Mesodermal cell (in vitro differentiated cells): Measurements from ENCODE around the gene ZNF503.

ENCODE experiments used
- H3K27ac ChIP-seq: 2 replicates; pipeline ENCODE4 v1.7.0; 2013; ENCODE audit warnings: mild to moderate bottlenecking, low read depth, low read length, moderate library complexity; ENCODE audit not compliant: severe bottlenecking
- H3K36me3 ChIP-seq: 2 replicates; pipeline ENCODE4 v1.7.1; 2013; ENCODE audit warnings: mild to moderate bottlenecking, low read length, moderate library complexity; ENCODE audit not compliant: control insufficient read depth, insufficient read depth
- H3K4me1 ChIP-seq: one replicate; pipeline ENCODE4 v1.7.1; 2013; ENCODE audit warnings: mild to moderate bottlenecking, low read length; ENCODE audit not compliant: insufficient read depth, control insufficient read depth, poor library complexity, severe bottlenecking
- H3K4me3 ChIP-seq: 2 replicates; pipeline ENCODE4 v1.7.0; 2013; ENCODE audit warnings: low read length, control low read depth, mild to moderate bottlenecking; ENCODE audit not compliant: insufficient read depth, poor library complexity, severe bottlenecking; ENCODE audit errors: extremely low read depth
- H3K9me3 ChIP-seq: 2 replicates; pipeline ENCODE4 v1.7.1; 2013; ENCODE audit warnings: mild to moderate bottlenecking, low read length, moderate library complexity; ENCODE audit not compliant: control insufficient read depth
- WGBS, 2 experiments: methylation state at CpG; one replicate each; pipeline ENCODE4 v1.1.5; 2013; ENCODE audit warnings: missing lambda C conversion rate in 2 of 2; ENCODE audit not compliant: insufficient coverage in 2 of 2; 5-methylcytosine and 5-hydroxymethylcytosine counted together

ZNF503 gene

DNA sequence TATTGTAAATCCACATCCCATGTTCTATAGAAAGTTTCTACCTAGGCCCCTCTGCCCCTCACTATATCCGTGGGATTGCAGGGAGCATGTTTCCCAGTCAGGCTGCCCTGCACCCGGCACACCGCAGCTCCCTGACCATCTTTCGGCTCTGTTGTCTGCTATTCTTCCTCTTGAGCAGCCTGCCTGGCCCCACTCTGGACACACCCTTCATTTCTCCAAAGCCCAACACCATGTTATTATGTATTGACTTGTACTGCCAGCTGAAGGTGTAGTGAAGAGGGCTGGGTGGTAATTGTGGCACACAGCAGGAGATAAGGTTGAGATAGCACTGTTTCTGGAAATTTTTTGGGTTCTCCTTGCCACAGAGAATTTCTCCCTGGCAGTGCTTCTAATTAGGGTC is 39.6 kb upstream of the ZNF503 start:
- H3K9me3 ChIP-seq = peaks cover 22% of the 10 kb centered on the region
- H3K4me3 ChIP-seq = no peak overlapping the region
- peaks cover 5% of the 10 kb centered on the region for H3K4me1 ChIP-seq
- H3K27ac ChIP-seq = no peak overlapping the region
- 85 to 92% methylated on average over 3 to 4 of the region's 4 CpGs for WGBS, 2 experiments
- H3K36me3 ChIP-seq = no peaks in the 10 kb centered on the region

DNA sequence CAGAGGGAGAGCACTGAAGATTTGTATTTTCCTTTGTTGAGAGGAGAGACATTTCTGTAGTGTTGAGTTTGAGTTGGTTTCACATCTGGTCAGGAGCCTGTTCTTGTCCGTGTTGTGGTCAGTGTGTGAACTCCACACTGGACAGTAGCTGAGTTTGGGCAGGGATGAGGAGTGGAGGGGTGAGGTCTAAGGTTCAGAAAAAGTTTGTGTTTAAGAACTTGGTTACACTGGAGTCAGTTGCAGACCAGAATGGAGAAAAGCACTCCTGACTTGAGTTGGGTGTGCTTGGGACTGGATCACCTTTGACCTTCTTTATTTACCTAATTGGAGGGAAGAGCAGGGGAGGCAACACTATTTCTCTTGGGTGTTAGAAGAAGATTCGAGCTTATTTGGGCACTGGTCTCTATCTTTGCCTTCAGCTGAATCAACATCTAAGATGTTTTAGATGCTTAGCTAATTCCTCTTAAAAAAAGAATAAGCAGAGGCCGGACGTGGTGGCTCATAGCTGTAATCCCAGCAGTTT is 38.8 kb upstream of the ZNF503 start:
- Histone ChIP-seq H3K27ac (no peak overlapping the region), H3K36me3 (no peaks in the 10 kb centered on the region), H3K4me1 (peaks cover 5% of the 10 kb centered on the region), H3K4me3 (no peak overlapping the region), H3K9me3 (peaks cover 20% of the 10 kb centered on the region)
- WGBS, 2 experiments = 77 to 94% methylated on average over 2 of the region's 4 CpGs

DNA sequence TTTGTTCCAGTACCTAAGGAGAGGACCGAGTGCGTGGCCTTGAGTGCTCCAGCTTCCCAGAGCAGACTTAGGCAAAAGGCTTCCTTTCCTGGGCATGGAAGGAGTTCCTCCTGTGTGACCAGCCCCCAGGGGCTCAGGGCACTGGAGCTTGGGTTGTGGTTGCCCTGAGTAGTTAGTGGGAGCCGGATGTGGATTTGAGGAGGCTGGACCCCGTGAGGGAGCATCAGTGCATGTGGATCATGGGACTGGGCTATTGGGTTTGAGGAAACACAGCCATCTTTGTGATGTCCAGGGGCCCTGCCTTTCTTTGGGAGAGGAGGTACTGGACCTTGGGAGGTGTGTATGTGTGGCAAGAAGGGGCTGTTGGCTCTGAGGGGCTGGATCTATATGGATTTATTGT is 38.2 kb upstream of the ZNF503 start:
- H3K4me3 ChIP-seq = no peak overlapping the region
- H3K27ac ChIP-seq = no peak overlapping the region
- H3K36me3 ChIP-seq = no peaks in the 10 kb centered on the region
- H3K4me1 ChIP-seq = peaks cover 5% of the 10 kb centered on the region
- peaks cover 20% of the 10 kb centered on the region for H3K9me3 ChIP-seq
- WGBS, 2 experiments = 95 to 96% methylated on average over 4 of the region's 4 CpGs

DNA sequence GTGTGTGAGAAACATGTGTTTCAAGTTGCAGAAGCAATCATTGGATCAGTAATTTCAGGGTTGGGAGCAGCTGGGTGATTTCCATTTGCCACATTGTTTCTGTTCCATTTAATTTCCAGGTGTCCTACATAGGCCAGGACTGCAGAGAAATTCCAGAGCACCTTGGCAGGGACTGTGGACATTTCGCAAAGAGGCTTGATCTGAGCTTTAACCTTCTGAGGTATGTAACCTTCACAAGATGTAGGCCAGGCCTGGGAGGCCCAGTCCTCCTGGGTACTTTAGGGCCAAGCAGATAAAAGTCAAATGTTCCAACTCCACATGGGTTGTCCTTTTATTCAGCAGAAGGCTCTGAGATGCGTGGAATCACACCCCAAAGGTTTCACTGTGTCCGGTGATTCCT is 36.7 kb upstream of the ZNF503 start:
- WGBS, 2 experiments = 91 to 94% methylated on average over 3 of the region's 3 CpGs
- no peaks in the 10 kb centered on the region for H3K36me3 ChIP-seq
- H3K27ac ChIP-seq = no peak overlapping the region
- H3K4me3 ChIP-seq = no peak overlapping the region
- peaks cover 10% of the 10 kb centered on the region for H3K9me3 ChIP-seq
- H3K4me1 ChIP-seq = peaks cover 13% of the 10 kb centered on the region

DNA sequence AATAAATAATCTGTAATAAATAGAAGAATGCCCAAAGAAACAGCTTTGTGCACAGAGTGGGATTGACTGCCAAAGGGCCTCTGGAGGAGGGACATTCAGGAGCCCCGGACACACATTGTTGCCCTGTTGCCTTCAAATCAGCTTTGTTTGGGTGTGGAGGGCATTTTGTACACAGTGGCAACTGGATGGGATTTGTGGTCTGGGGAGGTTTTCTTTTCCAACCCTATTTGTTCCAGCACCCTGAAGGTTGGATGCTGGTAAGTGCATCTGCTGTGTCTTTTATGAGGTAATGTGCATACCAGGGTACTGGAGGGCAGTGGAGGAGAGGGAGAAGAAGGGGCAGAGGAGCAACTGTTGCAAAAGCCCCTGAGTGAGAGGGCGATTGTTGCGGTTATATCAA is 36.1 kb upstream of the ZNF503 start:
- Histone ChIP-seq H3K9me3 (peaks cover 6% of the 10 kb centered on the region), H3K36me3 (no peaks in the 10 kb centered on the region), H3K27ac (no peak overlapping the region), H3K4me1 (peaks cover 19% of the 10 kb centered on the region), H3K4me3 (no peak overlapping the region)
- WGBS, 2 experiments = 95 to 100% methylated on average over 2 to 3 of the region's 3 CpGs

DNA sequence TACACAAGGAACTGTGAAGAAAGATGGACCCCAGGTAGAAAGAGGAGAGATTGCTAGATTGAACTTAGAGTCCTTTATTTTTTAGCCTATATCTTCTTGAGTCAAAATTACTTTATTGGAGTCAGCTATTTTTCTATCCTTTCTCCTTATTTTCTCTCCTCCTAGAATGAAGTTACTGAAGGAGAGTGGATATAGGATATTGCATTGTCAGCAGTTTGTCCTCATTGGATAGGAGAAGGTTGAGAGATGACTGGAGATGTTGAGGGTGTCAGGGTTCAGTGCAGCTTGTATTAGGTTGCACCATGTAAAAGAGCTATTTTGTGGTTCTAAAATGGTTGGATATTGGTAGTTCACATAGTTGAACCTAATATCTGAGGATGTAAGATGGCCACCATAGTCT is 35.3 kb upstream of the ZNF503 start:
- no peak overlapping the region for H3K27ac ChIP-seq
- no peak overlapping the region for H3K4me3 ChIP-seq
- H3K36me3 ChIP-seq = no peaks in the 10 kb centered on the region
- peaks cover 24% of the 10 kb centered on the region for H3K4me1 ChIP-seq
- no peaks in the 10 kb centered on the region for H3K9me3 ChIP-seq

DNA sequence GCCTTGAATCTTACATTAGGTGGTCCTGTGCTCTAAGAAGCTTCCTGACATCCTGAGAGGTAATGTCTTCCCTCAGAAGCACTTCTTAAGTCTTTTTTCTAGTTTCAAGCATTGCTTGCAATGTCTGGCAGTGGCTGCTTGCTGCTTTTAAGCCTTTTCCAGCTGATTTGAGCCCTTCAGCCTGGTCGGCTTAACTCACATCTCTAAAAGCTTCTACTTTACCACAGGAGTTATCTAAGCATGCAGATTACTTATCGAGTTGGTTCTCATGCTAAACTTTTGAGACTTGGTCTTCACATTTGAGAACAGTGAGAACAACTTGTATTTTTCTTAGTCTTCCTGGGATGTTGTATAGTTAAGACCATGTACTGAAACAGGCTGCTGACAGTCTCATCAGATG is 33.7 kb upstream of the ZNF503 start:
- Histone ChIP-seq H3K4me1 (peaks cover 31% of the 10 kb centered on the region), H3K9me3 (no peaks in the 10 kb centered on the region), H3K36me3 (no peaks in the 10 kb centered on the region), H3K4me3 (no peak overlapping the region), H3K27ac (no peak overlapping the region)
- 83 to 100% methylated on average over 1 of the region's 2 CpGs for WGBS, 2 experiments

DNA sequence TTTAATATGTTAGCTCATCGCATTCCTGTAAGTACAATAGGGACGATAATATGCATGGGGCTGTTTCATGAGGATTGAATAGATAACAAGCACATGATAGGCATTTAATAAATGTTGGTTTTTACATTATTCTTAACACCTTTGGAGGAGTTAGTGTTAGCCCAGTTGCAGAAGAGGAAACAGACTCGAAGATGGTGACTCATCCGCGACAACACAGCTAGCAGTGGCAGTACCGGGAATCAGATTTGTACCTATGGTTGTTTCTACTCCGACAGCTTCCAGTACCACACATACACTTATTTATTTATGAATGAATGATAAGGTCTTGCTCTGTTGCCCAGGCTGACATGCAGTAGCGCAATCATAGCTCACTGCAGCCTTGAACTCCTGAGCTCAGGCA is 32.7 kb upstream of the ZNF503 start:
- Histone ChIP-seq H3K4me3 (no peak overlapping the region), H3K4me1 (peaks cover 36% of the 10 kb centered on the region), H3K9me3 (no peaks in the 10 kb centered on the region), H3K36me3 (no peaks in the 10 kb centered on the region), H3K27ac (no peak overlapping the region)
- 84 to 100% methylated on average over 3 to 5 of the region's 8 CpGs for WGBS, 2 experiments

DNA sequence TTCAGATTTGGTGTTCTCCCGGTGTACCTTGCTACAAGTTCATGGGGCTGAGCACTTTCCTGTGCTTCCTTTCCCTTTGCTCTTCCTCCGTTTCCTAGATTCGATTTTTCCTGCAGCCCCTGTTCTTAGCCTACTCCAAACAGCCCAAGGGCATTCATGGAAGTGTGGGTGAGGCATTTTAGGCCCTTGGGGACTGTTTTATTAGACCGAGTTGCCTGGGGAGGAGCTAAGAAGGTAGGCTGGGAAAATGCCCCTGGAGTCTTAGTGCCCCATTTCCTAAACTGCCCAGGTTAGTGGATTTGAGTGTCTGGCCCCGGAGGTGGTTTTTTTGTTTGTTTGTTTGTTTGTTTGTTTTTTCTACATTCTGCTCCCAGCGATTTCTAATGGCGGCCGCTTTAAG is 31.7 kb upstream of the ZNF503 start:
- 43 to 54% methylated on average over 4 of the region's 8 CpGs for WGBS, 2 experiments

DNA sequence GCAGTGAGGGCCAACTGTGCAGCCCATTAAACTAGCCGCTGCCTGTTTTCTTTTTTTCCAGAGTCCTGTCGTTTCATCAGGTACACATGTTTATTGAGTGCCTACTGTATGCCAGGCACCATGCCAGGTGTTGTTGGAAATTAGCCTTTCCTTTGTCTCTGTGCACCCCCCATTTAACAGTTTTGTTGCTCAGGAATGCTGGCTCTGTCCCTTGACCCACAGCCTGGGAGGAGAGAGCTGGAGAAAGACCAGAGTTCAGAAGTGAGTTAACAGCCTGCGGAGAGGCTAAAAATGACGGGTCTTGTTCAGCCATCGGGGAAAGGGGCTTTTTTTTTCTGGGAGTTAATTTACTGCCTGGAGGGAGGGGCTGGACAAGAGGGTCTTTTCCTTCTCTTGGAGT is 31.2 kb upstream of the ZNF503 start:
- WGBS, 2 experiments = 27% methylated on average over 5 of the region's 5 CpGs; no CpG with 5 or more reads in 1 of the 2 experiments
- Histone ChIP-seq H3K4me1 (peaks cover 51% of the 10 kb centered on the region), H3K9me3 (no peaks in the 10 kb centered on the region), H3K27ac (no peak overlapping the region), H3K36me3 (no peaks in the 10 kb centered on the region), H3K4me3 (no peak overlapping the region)

More for the DNA sequence above, 31.7 kb upstream of the ZNF503 start:
- Histone ChIP-seq H3K36me3 (no peaks in the 10 kb centered on the region), H3K27ac (no peak overlapping the region), H3K4me3 (no peak overlapping the region), H3K9me3 (no peaks in the 10 kb centered on the region), H3K4me1 (peaks cover 46% of the 10 kb centered on the region)

DNA sequence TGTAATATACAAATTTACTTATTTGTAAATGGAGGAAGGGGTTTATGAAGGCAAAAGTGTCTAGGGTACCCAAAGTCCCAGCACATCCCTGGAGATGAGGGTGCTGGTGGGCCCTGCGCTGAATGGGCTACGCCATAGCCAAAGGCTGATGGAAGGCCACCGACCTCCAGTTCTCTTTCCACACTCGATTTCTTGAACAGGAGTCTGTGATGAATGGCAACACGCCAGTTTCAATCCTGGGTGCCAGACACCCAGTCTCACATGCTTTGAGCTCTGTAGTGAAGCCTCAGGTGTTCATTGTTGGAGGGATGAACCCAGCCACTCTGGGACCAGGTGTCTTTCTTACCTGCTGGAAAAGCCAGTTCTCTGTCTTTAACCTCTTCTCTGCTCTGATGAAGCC is 30.6 kb upstream of the ZNF503 start:
- H3K4me3 ChIP-seq = no peak overlapping the region

More for the DNA sequence above, 30.6 kb upstream of the ZNF503 start:
- H3K9me3 ChIP-seq = no peaks in the 10 kb centered on the region
- no peak overlapping the region for H3K27ac ChIP-seq
- H3K36me3 ChIP-seq = no peaks in the 10 kb centered on the region
- peaks cover 56% of the 10 kb centered on the region for H3K4me1 ChIP-seq
- 72% methylated on average over 5 of the region's 5 CpGs for WGBS, 2 experiments
